Fibroblast of the aortic adventitia (primary cell): ENCODE results near the gene BEST1. TPM values are rescaled to one million over a fixed set of nuclear protein-coding genes. Genes with fewer than 3 reads are reported as not detected.

Experiments
- DNase-seq: peaks from one replicate; pipeline ENCODE4 v3.0.0-alpha.2; 2010; ENCODE audit warnings: low read depth
- H3K4me3 ChIP-seq: 2 replicates; pipeline ENCODE4 v1.5.1; 2011; ENCODE audit warnings: low read depth, mild to moderate bottlenecking, control low read depth, low read length, moderate library complexity
- total RNA-seq: library from RNA; depleted of rRNA; stranded (reverse); fragments of >200 nt; gene quantifications from 2 replicates; pipeline ENCODE4 v1.2.3, GENCODE V29; 2012; ENCODE audit warnings: low replicate concordance
- TF ChIP-seq, protein P1 (sequence below): IDR thresholded peaks from 2 replicates; pipeline ENCODE4 v1.5.1; 2011; ENCODE audit warnings: mild to moderate bottlenecking, low read length, control low read depth, inconsistent platforms; ENCODE audit not compliant: insufficient read depth

BEST1 gene
- total RNA-seq, 1 donor = 3.1 TPM

DNA sequence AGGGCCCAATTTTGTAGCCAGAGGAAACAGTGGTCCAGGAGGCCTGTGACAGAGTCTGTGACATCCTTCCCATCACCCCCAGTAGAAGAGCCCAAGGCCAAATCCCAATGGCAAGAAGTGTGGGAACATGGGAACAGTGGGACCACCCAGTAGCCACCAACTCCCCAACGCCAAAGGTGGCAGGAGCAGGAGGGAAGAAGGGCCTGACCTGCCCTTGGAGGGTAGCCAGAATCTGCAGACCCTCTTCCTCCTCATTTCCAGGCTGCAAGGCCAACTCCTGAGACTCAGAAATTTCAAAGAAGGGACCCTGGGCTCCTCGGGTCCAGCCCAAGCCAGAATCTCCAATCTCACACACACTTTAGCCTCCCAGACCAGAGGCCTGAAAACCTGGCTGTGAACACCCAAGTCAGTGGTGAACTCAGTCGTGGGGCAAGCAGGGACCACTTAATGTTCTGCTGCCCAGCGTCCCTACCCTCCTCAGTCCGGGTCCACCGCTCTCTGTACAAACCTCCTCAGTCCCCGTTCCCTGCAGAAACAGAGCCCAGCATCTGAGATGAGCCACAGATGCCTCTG, 38.9 kb upstream of the BEST1 start:
- DNase-seq = no peak

DNA sequence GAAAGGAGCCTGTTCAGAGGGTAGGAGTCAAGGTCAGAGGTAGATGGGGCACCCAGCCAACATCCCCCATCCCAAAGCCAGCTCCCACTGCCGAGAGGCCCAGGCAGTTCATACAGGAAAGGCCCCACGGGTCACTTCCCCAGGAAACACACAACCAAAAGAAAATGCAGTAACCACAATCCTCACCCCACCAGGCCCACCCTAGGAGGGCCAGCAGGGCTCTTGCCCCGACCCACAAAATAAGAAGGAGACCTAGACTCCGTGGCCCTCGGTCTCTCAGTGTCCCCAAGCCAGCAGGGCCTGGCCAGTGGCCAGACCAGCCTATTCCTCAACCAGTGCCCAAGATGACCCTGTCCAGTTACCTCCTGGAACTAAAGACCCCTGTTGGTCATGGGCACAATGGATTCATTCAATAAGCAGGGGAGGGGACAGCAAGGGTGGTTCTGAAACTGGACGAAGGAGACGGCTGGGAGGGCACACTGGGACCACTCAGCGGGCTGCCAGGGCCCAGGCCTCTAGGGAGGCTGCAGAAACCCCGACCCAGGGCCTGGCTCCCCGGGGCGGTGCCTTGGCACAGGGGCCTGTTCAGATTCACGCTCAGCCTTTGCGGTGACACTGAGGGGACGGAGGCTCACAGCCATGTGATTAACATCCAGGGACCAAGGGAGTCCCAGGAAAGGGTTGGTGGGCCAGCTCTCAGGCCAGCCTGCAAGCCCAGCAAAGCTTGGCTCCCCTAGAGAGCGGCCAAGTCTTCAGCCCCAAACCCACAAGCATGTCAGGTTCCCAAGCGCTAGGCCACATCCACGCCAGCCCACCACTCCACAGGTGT, 38.2 kb upstream of the BEST1 start:
- TF ChIP-seq, protein P1, sequence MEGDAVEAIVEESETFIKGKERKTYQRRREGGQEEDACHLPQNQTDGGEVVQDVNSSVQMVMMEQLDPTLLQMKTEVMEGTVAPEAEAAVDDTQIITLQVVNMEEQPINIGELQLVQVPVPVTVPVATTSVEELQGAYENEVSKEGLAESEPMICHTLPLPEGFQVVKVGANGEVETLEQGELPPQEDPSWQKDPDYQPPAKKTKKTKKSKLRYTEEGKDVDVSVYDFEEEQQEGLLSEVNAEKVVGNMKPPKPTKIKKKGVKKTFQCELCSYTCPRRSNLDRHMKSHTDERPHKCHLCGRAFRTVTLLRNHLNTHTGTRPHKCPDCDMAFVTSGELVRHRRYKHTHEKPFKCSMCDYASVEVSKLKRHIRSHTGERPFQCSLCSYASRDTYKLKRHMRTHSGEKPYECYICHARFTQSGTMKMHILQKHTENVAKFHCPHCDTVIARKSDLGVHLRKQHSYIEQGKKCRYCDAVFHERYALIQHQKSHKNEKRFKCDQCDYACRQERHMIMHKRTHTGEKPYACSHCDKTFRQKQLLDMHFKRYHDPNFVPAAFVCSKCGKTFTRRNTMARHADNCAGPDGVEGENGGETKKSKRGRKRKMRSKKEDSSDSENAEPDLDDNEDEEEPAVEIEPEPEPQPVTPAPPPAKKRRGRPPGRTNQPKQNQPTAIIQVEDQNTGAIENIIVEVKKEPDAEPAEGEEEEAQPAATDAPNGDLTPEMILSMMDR = no peak
- DNase-seq = no peak
- no peak overlapping the region for H3K4me3 ChIP-seq

More for the DNA sequence above, 38.9 kb upstream of the BEST1 start:
- TF ChIP-seq, protein P1 = no peak
- no peak overlapping the region for H3K4me3 ChIP-seq

DNA sequence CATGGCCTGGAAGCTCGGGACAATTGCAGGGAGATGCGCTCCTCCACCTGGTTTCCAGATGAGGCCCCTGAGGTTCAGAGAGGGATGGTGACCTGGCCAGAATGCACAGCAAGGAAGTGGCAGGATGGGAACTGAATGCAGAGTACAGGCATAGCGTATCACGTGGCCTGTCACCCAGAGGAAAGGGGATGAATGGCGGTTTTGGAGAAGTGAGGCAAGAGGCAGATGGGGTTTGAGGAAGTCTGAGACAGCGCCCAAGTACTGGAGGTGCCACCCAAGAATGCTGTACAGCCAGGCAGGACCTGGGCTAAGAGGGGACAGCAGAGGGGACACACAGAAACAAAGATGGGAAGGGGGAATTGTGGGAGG, 37.6 kb upstream of the BEST1 start:
- TF ChIP-seq, protein P1 = no peak
- no peak for DNase-seq
- H3K4me3 ChIP-seq = no peak overlapping the region

- no peak overlapping the region for H3K4me3 ChIP-seq
- no peak for DNase-seq
- TF ChIP-seq, protein P1 = no peak
Observed at GRCh38 chr11:61912991-61913698, 37.0 kb upstream of the BEST1 start.

DNA sequence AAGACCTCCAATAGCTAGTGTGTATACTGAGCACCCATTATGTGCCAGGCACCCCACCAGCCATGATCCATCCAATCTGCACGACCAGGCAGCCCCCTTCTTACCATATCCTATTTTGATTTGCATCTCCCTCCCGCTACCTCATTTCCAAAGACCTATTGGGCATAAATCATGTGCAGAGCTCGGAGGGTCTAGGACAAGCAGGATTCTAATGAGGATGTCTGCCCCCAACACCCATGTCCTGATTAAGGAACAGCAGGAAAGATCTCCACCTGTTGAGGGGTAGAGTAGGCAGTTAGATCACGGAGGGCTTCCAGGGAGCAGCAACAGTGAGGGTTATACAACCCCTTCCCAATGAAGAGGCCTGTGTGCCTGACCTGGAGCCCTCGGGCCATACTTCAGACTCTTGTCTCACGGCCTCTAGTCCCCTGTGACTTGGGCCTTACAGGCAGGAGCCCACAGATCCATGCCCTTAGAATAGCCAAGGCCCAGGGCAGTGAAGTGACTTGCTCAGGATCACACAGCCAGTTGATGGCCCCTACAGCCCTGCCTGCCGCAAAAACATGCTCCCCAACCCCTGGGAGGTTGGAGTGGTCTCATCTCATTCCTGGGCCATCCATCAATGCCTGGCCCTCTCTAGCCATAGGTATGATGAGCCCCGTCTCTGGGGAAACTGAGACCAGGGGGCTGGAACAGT, 36.3 kb upstream of the BEST1 start:
- no peak for DNase-seq
- TF ChIP-seq, protein P1 = no peak
- H3K4me3 ChIP-seq = no peak overlapping the region

DNA sequence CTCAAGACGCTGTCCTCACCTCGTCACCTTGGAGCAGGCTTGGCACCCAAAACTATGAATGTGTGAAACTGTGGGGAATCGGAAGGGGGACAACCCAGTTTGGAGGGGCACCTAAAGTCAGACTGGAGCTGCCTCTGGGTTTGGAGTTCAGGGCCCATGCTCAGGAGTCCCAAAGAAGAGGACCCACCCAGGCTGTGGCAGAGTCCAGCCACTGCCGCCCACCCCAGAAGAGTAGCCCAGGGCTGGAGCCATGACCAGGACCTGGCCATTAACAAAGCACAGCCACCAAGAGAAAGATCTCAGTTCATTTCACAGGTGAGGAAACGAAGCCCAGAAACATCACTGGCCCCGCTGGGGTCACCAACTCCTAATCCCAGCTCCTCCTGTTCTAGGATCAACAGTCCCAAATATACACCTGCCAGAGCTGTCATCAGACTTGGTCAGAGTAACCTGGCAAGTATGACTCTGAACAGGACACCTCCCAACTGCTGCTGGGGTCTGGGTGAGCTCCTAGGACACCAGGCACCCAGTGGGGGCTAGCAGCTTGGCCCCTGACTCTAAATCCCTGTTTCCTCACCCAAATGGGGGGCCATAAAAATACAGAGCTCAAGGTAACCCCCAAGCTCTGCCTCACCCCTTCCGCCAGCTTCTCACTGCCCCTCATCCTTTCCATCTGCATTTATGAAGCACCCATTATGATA, 35.5 kb upstream of the BEST1 start:
- H3K4me3 ChIP-seq = peak overlapping the region; percentile 9
- TF ChIP-seq, protein P1 = no peak
- no peak for DNase-seq
